GM18502 (cell line): ENCODE results near the gene LCOR.
"Not testable (repeated sequence)": the region's sequence is repeated elsewhere in the genome, so short reads cannot be mapped to it uniquely, and the experiment has no call there.

Source experiments
- ATAC-seq: cut with Tn5 transposase; IDR thresholded peaks from one replicate; pipeline ENCODE4 v1.9.1; 2021; ENCODE audit warnings: mild to moderate bottlenecking; ENCODE audit not compliant: unreplicated experiment, poor library complexity

LCOR gene

DNA sequence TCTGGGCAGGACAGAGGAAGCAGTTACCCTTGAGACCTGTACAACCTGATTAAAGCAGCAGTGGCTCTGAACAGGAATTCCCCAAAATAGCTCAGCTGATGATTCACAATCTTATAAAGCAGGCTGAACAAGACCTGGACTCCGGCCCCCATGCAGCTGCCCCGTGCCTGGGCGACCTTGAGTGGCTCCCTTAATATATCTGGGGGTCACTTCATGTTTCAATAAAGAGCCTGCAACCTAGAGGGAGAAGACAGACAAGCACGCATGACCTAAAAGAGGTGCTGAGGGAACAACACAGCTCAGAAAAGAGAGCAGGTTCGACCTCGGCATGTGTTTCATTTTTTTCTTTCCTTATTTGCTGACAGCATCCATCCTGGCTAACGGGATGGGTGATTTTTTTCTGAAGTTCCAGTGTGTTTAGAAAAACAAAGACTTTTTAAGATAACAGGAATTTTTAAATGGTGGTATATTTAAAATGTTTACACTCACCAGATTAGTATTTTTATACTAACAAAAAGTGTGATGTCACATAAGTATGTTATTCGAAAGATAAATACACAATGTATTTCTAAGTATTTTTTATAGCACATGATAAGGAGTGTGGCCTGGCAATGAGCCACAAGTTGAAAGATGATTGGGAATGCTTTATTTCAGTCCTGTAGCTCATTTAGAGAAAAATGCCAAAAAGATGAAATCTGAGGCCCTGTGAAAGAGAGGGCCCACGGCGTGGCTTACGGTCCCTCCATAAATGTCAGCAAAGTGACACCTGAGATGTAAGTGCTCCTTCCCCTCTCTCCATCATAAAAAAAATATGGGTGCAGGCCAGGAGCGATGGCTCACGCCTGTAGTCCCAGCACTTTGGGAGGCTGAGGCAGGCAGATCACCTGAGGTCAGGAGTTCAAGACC lies 192.3 kb downstream of the LCOR start:
- no peak for ATAC-seq

DNA sequence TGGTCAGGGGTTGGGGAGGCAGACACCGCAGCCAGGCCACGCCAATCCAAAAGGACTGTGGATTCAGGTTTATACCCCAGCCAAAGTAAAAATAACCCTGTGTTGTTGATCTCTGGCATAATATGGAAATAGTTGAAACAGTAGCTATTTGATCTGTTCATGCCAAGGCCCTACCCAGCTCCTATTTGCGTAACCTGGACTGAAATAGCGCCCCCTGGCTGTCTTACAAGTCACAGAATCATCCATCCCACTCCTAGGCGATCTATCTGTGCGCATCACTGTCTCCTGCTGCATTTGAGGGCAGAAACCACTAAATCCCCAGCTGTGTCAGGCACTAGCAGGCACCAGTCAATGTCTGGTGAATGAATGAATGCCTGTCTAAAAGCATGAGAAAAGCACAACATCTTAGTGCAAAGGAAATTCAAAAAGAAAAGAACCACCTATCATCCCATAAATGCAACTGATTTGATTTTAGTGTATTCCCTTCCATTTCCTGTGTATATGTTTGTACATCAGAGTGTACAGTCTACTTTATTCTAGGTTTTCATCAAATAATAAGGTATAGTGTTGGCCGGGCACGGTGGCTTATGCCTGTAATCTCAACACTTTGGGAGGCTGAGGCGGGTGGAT lies 193.6 kb downstream of the LCOR start:
- ATAC-seq = no peak

DNA sequence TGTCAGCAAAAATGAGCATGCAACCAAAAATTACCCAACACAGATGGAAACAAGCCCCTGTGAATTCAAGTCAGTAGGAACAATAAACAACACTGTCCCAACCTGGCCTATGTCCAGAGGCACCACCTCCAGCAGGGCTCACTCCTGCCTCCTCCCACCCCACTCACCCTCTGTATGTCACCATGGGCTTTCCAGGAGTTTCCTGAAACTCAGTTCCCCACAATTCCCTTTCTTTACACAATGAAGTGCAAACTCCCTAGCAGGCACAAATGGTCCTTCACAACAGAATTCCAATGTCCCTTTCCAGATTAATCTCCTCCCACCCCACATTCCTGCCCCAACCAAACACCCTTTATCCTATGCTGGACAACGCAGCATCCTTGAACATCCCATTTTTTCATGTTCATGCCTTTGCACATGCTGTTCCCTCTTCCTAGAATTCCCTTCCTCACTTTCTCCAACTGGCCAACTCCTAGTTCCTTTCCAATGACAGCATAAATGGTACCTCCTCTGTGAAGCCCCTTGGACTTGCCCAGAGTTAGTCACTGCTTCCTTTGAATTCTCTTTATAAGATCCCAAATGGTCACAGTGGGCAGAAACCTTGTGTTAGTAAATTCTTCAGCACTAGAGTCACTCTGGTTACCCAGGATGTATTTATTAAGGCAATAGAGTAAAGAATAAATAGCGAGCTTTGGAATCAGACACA lies 196.2 kb downstream of the LCOR start:
- ATAC-seq = no peak

DNA sequence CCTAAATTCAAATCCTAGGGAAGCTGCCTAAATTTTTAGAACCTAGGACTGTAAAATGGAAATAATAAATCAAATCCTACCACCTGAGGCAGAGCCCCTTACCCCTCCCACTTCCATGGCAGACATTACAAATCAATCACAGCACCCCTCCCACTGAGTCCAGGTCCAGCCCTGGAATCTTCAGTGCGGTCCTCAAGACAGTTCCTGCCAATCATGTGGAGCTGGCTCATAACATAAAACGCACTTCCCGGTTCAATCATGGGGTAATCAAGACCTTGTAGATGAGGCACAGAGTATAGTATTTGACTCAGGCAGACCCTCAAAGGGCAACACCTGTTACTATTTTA lies 196.7 kb downstream of the LCOR start:
- ATAC-seq = no peak

DNA sequence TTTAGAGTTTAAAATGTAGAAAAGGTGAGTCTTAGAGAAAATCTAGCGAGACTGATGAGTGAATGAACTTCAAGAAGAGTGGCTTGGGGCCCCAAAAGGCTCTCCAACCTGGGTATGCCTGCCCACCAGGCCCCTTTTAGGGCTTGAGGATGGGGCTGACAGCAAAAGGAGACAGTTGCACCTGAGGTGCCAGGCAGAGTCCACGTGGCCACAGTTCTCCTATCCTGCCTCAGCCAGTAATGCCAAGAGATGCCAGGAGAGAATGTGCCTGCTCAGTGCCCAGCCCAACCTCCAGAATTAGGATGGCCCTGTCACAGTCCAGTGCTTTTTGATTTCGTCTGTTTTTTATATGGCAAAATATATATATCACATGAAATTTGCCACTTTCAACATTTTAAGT lies 197.2 kb downstream of the LCOR start:
- ATAC-seq = no peak

DNA sequence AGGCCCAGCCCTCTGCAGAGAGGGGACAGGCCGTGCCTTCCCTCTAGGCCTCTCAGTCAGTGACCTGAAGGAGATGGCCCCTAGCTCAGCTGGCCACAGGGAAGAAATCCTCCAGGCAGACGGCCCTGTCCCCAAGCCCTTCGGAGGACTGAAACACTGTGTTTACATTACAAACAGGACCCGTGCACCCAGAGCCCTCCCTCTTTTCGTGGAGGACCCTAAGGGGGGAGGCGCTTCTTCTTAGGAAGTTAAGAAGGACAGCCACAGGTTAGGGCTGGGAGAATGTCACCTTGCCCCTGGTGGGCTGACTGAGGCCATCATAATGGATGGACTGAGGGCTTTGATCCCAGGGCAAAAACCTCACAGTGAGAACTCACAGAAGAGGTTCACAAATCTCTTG lies 198.8 kb downstream of the LCOR start:
- ATAC-seq = no peak

DNA sequence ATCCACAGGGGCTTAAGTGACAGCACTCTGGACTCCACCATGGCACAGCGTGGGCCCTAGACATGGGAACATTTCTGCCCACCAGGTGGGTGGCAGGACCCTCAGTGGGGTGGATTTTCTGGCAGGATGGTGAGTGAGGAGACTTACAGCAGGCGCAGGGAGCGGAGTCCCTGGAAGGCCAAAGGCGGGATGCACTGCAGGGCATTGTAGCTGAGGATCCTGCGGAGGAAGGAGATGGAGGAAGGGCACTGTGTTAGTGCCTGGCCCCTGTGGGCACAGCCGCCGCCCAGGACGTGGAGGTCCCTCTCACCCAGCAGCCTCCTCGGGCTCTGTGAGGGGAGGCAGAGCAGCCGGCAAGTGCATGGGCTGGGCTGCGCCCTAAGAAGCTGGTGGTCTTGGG lies 199.4 kb downstream of the LCOR start:
- ATAC-seq = no peak

DNA sequence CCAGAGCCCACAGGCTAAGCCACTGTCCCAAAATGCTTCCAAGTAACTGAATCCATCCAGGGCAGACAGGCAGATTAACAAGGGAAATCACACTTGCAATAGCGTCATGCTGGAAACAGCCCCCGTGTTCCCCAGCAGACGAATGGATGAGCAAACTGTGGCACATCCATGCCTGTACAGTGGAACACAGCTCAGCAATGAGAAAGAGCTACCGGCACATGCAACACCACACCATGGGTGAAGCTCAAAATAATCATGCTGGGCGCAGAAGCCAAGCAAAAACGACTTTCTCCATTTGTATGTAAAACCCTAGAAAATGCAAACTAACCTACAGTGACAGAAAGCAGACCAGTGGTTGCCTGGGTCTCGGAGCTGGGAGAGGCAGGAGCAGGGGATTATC lies 200.5 kb downstream of the LCOR start:
- no peak for ATAC-seq

DNA sequence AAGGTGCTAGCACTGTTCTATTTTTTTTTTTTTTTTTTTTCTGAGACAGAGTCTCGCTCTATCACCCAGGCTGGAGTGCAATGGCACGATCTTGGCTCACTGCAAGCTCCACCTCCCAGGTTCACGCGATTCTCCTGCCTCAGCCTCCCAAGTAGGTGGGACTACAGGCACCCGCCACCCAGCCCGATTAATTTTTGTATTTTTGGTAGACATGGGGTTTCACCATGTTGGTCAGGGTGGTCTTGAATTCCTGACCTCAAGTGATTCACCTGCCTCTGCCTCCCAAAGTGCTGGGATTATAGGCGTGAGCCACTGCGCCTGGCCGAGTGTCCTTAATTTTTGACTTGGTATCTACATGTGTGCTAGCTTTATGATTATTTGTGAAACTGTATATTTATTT lies 201.7 kb downstream of the LCOR start:
- not testable (repeated sequence) for ATAC-seq

DNA sequence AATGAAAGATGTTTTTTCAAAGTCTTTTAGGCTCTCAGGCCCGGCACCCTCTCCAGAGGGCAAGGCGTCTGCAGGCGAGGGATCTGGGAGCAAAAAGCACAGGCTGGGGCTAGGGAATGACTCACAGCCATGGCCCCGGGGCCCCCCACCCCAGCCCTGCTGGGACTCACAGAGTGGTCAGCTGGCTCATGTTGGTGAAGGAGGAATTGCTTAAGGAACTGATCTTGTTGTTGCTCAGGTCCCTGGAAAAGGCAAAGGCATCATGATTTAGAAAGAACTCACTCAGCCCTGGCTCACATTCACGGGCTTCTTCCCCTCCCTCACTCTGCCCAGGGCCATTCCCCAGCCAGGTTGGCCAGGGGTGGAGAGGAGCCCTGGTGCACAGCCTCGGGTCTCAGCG lies 202.2 kb downstream of the LCOR start:
- no peak for ATAC-seq

DNA sequence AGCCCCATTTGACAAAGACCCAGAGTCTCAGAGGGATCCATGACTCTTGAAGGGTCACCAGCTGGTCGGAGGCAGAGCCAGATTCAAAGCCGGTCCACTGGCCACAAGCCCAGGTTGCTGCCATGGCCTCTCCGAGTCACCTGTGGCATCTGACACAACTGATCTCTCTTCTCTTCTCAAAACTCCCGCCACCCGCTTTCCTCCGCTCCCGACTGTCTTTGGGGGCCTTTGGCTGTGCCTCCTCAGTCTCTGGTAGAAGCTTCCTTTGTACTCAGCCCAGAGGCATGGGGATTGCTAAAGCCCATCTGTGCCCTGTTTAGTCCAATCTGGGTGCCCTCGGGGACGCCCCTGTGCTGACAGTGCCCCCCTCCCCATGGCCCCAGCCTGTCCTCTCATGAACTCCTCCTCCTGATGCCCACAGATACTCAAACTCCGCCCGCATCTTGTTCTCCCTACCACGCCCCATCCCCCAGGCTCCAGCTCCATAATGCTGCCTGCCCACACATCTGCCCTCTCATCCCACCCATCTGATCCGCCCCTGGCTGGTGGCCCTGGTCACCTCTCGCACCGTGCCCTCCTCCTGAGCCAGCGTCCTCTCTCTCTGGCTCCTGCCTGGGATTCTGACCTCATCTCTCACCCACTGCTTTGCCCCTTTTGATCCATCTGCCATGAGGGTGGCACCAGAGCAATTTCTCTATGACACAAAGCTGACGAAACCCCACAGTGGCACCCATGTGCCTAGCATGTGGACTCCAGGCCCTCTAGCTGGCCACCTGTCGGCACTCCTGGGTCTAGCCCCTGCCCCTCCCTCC lies 203.1 kb downstream of the LCOR start:
- ATAC-seq = no peak

DNA sequence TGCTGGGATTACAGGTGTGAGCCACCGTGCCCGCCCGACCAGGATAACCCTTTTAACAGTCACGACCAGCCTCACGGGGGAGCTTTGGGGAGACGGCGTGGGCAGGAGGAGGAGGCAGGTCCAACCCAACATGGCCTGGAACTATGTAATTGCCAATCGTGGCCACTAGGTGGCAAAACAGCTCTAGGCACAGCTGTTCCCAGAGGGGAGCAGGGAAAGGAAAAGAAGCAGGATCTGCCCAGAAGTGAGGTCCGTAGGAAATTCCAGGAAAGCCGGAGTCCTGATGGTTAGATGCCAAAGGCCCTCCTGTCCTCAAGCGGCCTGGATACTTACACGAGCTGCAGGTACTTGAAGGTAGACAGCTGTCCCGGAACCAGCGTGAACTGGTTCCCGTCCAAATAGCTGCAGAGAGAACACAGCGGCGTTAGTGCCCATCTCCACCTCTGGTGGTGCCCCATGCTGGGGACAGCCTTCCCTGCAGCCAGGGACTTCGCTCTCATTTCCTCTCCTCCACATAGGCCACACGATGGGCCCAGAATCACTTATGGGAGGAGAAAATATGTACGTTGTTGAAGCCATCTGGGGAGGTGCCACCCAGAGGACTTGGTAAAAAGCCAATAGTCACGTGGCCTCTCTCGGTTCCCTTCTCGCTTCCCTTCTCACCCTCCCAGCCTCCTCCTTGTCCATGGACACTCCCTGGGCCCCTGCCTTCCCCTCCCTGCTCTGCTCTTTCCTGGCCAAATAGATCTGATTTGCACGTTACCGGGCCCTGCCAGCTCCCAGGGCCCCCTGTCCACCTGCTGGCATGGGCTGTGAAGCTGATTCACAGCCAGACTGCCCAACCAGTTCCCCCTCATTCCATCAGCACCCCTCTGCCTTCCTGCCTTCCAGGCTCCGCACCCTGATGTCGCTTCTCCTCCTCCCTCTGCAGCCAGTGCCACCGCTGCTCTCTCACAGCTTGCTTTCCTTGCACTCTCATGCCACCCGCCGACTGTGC lies 205.6 kb downstream of the LCOR start:
- ATAC-seq = peak; percentile 88

DNA sequence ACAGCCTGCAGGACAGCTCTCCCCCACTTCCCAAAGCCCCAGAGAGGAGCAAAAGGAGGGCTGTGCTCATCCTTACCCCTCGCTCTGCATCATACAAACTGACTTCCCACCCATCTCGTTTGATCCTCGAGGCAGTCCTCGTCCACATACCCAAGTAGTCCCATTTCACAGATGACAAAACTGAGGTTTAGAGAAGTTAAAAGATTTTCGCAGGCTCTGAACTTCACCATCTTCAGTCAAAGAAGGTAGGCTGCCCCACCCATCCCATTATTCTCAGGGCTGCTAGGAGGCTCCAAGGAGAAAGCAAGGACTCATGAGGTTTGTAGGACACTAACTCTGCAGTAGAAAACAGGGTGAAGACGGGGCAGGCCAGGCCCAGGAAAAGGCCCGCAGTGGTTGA lies 206.6 kb downstream of the LCOR start:
- no peak for ATAC-seq

DNA sequence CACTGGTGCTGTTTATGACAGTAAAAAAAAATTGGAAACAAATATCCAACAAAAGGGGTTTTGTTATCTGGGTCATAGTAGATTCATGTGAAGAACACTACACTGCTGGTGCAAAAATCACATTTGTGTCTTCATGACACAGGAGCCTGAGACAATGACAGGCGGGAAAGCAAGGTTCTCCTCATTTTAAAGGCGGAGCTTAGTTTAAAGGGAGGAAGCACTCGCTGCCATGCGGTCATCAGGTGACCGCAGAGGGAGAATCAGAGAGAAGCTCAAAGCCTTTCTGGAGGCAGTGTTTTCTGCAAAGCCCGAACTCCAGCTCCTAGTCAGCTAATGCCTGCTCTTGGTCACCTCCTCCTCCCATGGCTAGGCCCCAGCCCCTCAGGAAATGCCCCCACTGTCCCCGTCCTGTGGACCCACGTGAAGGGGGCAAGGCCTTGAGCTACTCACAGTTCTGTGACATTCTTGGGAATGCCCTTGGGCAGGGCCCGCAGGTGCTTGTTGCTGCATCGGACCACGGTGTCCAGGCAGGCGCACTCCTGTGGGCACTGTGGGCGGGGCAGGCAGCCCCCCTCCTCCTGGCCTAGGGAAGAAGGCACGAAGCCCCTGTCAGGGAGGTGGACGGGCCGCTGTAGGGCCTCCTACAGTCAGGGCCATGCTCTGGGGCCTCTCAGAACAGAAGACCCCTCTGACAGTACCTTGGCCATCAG lies 207.6 kb downstream of the LCOR start:
- no peak for ATAC-seq

DNA sequence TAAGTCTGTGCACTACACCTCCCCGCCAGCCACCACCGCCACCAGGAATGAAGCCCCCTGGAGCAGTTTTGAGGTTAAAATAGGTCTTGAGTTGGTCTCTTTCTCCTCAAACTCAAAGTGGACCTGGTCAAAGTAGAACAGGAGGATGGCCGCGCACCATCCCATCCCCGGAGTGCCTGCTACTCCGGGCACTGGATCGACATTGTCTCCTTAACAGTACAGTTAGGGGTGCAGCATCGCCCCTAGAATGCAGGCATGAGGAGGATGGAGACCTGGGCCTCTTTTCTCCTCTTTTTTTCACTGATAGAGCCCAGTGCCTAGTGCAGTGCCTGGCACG lies 208.1 kb downstream of the LCOR start:
- no peak for ATAC-seq

DNA sequence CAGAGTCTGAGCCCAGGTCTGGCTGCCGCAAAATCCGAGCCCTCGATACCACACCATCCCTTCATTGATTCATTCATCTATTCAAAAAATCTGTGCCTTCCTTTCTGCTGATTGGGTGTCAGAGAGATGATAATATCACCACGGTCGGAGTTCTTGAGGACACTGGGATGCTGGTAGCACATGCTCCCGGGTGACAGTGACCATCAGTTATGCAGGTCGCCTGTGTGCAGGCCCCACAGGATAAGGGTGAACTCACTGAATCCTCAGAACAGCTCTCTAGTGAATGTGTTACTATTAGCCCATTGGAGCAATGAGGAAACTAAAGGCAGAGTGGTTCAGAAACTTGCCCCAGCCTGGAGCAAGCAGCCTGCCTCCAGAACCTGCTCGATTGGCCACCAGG lies 208.6 kb downstream of the LCOR start:
- no peak for ATAC-seq

DNA sequence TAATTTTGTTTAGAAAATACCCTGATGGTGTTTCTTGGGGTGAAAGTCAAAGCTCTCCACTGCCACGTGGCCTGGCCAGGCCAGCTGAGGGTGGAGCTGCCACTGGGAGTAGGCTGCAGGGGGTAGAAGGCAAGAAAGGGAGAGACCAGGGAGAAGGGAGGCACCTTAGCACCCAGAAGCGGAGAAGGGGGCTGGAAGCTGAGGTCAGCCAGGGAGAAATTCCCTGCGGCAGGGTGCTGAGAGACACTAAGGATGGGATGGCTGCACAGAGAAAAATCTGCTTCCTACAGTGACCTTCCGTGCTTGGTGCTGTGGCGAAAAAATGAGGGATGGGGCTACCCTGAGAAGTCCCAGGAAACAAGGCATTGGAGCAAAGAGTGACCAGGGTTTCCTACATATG lies 210.0 kb downstream of the LCOR start:
- ATAC-seq = no peak

DNA sequence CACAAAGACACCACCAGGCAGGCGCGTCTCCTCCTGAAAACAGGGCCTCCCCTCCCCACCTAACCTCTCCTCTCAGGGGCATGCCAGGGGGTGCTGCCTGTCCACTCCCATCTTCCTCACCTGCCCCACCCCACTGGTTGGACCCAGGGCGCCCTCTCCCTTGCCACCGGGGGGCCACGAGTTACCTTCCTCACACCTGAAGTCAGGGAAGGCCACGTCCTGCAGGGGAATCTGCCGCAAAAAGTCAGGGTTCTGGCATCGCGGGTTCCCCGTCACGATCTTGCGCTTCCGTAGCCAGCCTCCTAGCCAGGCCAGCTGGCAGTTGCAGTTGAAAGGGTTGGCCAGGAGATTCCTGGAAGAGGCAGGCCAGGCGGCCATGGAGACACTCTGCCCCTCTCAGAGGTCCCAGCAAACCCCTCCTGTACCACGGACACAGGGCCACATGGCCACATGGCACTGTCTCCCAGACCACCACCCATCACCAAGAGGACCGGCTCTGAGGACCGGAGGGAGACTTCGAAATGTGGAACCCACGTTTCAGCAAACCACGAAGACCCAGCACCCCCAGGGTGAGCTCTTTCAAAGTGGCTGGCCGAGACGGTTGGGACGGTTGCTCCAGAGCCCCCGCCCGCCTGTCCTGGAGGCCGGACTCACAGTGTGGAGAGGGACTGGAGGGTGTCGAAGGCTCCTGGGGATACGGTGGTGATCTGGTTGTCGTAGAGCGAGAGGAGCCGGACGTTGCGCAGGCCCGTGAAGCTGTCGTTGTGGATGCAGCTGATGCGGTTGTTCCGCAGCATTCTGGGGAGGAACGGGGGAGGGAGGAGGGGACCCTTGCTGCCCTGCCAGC lies 210.8 kb downstream of the LCOR start:
- no peak for ATAC-seq
